Gastroesophageal sphincter (tissue), 4 donors: Measurements from ENCODE around the gene SOWAHB. TPM values are rescaled to one million over a fixed set of nuclear protein-coding genes. Genes with fewer than 3 reads are reported as not detected.

Experiments
- ATAC-seq: fragments of 150-250 bp; one replicate; pipeline ENCODE4 v1.9.1; 2016; ENCODE audit warnings: mild to moderate bottlenecking, moderate library complexity
- H3K27ac ChIP-seq, 4 donors: fragments of 200-600 bp; sonication (generic) in 3 of 4; 1 replicate in 3 of 4; 2 replicates in 1 of 4; pipeline ENCODE4 v1.5.1; 2016 to 2019
- H3K27me3 ChIP-seq: fragments of 200-600 bp; sonication (generic); one replicate; pipeline ENCODE4 v1.5.1; 2019
- H3K36me3 ChIP-seq, 2 donors: fragments of 200-600 bp; sonication (generic); one replicate each; pipeline ENCODE4 v1.5.1; 2019; ENCODE audit warnings: control low read depth in 1 of 2
- H3K4me1 ChIP-seq, 3 donors: fragments of 200-600 bp; sonication (generic); 1 replicate in 2 of 3; 2 replicates in 1 of 3; pipeline ENCODE4 v1.5.1; 2016 to 2019; ENCODE audit warnings: control low read depth in 2 of 3
- H3K4me3 ChIP-seq, 2 donors: fragments of 200-600 bp; sonication (generic); one replicate each; pipeline ENCODE4 v1.5.1; 2019; ENCODE audit warnings: mild to moderate bottlenecking in 1 of 2, moderate library complexity in 1 of 2
- H3K9me3 ChIP-seq, 3 donors: fragments of 200-600 bp; sonication (generic); one replicate each; pipeline ENCODE4 v1.5.1; 2017 to 2019; ENCODE audit warnings: control low read depth in 2 of 3
- CTCF ChIP-seq, 4 experiments: fragments of 200-600 bp in 2 of 4; fragments of 450-650 bp in 2 of 4; sonication (generic) in 1 of 4; IDR thresholded peaks; one replicate each; pipeline ENCODE4 v1.5.1; 2017 to 2019; ENCODE audit warnings: antibody characterized with exemption in 4 of 4, mild to moderate bottlenecking in 2 of 4, moderate library complexity in 2 of 4
- EP300 ChIP-seq: sonication (generic); formaldehyde crosslinking; IDR thresholded peaks from one replicate; pipeline ENCODE4 v1.6.1; 2017; ENCODE audit warnings: antibody characterized with exemption, mild to moderate bottlenecking
- POLR2A ChIP-seq, 2 donors: fragments of 450-650 bp; IDR thresholded peaks; one replicate each; pipeline ENCODE4 v1.6.1; 2017; ENCODE audit warnings: antibody characterized with exemption in 2 of 2, mild to moderate bottlenecking in 2 of 2, moderate library complexity in 1 of 2
- POLR2AphosphoS5 ChIP-seq: sonication (generic); formaldehyde crosslinking; IDR thresholded peaks from one replicate; pipeline ENCODE4 v1.6.1; 2017; ENCODE audit warnings: antibody characterized with exemption
- WGBS, 2 donors: methylation state at CpG; one replicate each; pipeline ENCODE4 v1.1.5; 2018; ENCODE audit warnings: low coverage in 1 of 2; 5-methylcytosine and 5-hydroxymethylcytosine counted together
- total RNA-seq, 4 donors: library from RNA; depleted of rRNA; stranded (reverse); fragments of >200 nt; gene quantifications; one replicate each; pipeline ENCODE4 v1.1.0, GENCODE V29; 2016

Gene SOWAHB
- total RNA-seq, 4 donors from 2014 or later, result 0.62 to 1.8 TPM; not detected in 2

GRCh38 chr4:76895619-76896018 lies 2.3 kb downstream of the SOWAHB start:
- ATAC-seq, result no peak
- H3K4me3 ChIP-seq, result no peak overlapping the region
- no peaks in the 10 kb centered on the region for H3K36me3 ChIP-seq
- peaks cover 61% of the 10 kb centered on the region for H3K27me3 ChIP-seq
- 80% methylated on average over 4 of the region's 6 CpGs; no CpG with 5 or more reads in 1 of the 2 donors for WGBS, 2 donors
- H3K27ac ChIP-seq, result no peak overlapping the region
- H3K9me3 ChIP-seq, result no peaks in the 10 kb centered on the region
- no peak for TF ChIP-seq CTCF (IDR thresholded peaks at IDR 0.05)
- H3K4me1 ChIP-seq, result peaks cover 0 to 20% (median 0%) of the 10 kb centered on the region in 3 donors

GRCh38 chr4:76894537-76895255 lies 3.2 kb downstream of the SOWAHB start:
- Histone ChIP-seq H3K36me3 (no peaks in the 10 kb centered on the region), H3K4me3 (no peak overlapping the region), H3K9me3 (no peaks in the 10 kb centered on the region), H3K27ac (no peak overlapping the region), H3K27me3 (peaks cover 59% of the 10 kb centered on the region), H3K4me1 (peaks cover 0 to 20% (median 0%) of the 10 kb centered on the region in 3 donors)
- no peak for ATAC-seq
- WGBS, 2 donors, result 67 to 71% methylated on average over 6 of the region's 6 CpGs
- no peak for TF ChIP-seq EP300
- no peak for TF ChIP-seq POLR2AphosphoS5
- no peak for TF ChIP-seq CTCF (IDR thresholded peaks at IDR 0.05)
- no peak for TF ChIP-seq POLR2A (IDR thresholded peaks at IDR 0.05)

GRCh38 chr4:76892601-76893000 lies 5.3 kb downstream of the SOWAHB start:
- Histone ChIP-seq H3K27ac (no peak overlapping the region), H3K4me3 (no peak overlapping the region), H3K27me3 (peaks cover 50% of the 10 kb centered on the region), H3K4me1 (peaks cover 0 to 12% (median 0%) of the 10 kb centered on the region in 3 donors), H3K36me3 (no peaks in the 10 kb centered on the region), H3K9me3 (no peaks in the 10 kb centered on the region)
- no peak for ATAC-seq
- TF ChIP-seq EP300 (no peak), POLR2A (IDR thresholded peaks at IDR 0.05) (no peak), CTCF (IDR thresholded peaks at IDR 0.05) (no peak), POLR2AphosphoS5 (no peak)
- 86 to 100% methylated on average over 2 to 3 of the region's 3 CpGs for WGBS, 2 donors

GRCh38 chr4:76892001-76892400 lies 5.9 kb downstream of the SOWAHB start:
- H3K9me3 ChIP-seq, result no peaks in the 10 kb centered on the region
- no peaks in the 10 kb centered on the region for H3K36me3 ChIP-seq
- H3K4me1 ChIP-seq, result peaks cover 0 to 6% (median 0%) of the 10 kb centered on the region in 3 donors
- TF ChIP-seq CTCF (IDR thresholded peaks at IDR 0.05) (no peak), POLR2A (IDR thresholded peaks at IDR 0.05) (no peak), EP300 (no peak), POLR2AphosphoS5 (no peak)
- no peak overlapping the region for H3K27ac ChIP-seq
- ATAC-seq, result no peak
- H3K4me3 ChIP-seq, result no peak overlapping the region
- H3K27me3 ChIP-seq, result peaks cover 44% of the 10 kb centered on the region
- 12 to 17% methylated on average over 1 of the region's 1 CpG for WGBS, 2 donors

- no peak for TF ChIP-seq EP300
- TF ChIP-seq POLR2AphosphoS5, result no peak
- TF ChIP-seq POLR2A (IDR thresholded peaks at IDR 0.05), result no peak
- no peak for TF ChIP-seq CTCF (IDR thresholded peaks at IDR 0.05)
- 91% methylated on average over 4 of the region's 7 CpGs; no CpG with 5 or more reads in 1 of the 2 donors for WGBS, 2 donors
- Histone ChIP-seq H3K27ac (no peak overlapping the region), H3K27me3 (peaks cover 10% of the 10 kb centered on the region), H3K36me3 (no peaks in the 10 kb centered on the region), H3K9me3 (no peaks in the 10 kb centered on the region), H3K4me1 (no peaks in the 10 kb centered on the region), H3K4me3 (no peak overlapping the region)
- no peak for ATAC-seq
Observed at GRCh38 chr4:76886848-76887441, 11.0 kb downstream of the SOWAHB start.
